Effector CD4-positive, alpha-beta T cell (primary cell): ENCODE measurements around the gene CMC1.
"Not testable (repeated sequence)": the region's sequence is repeated elsewhere in the genome, so short reads cannot be mapped to it uniquely, and the experiment has no call there.

Experiments used
- DNase-seq: peaks from one replicate; pipeline ENCODE4 v3.0.0-alpha.2; 2020
- total RNA-seq: gene quantifications from one replicate; lab custom pipeline; 2026; lab: John Stamatoyannopoulos, UW

CMC1 gene
- total RNA-seq: 8.6 reads per million, percentile 29 among the genes with 10 or more reads in this experiment

- DNase-seq: peak; percentile 84
Observed at GRCh38 chr3:28241221-28242160, at the start of gene CMC1. CMC1 (plus strand) TSS chr3:28241619; CDS start chr3:28241794, 175 bp downstream.

GRCh38 chr3:28198161-28198560, 43.3 kb upstream of the CMC1 start:
- no peak for DNase-seq

GRCh38 chr3:28198974-28199373, 42.4 kb upstream of the CMC1 start:
- no peak for DNase-seq

- DNase-seq: not testable (repeated sequence)
Observed at GRCh38 chr3:28199643-28200042, 41.8 kb upstream of the CMC1 start.

- not testable (repeated sequence) for DNase-seq
Observed at GRCh38 chr3:28200366-28200848, 41.0 kb upstream of the CMC1 start.

GRCh38 chr3:28206479-28206878, 34.9 kb upstream of the CMC1 start:
- DNase-seq: no peak

- DNase-seq: no peak
Observed at GRCh38 chr3:28207000-28207733, 34.3 kb upstream of the CMC1 start.

GRCh38 chr3:28210968-28211713, 30.3 kb upstream of the CMC1 start:
- no peak for DNase-seq

- no peak for DNase-seq
Observed at GRCh38 chr3:28212681-28213080, 28.7 kb upstream of the CMC1 start.

- no peak for DNase-seq
Observed at GRCh38 chr3:28215407-28215806, 26.0 kb upstream of the CMC1 start.

GRCh38 chr3:28218071-28218916, 23.1 kb upstream of the CMC1 start:
- DNase-seq: no peak

- DNase-seq: no peak
Observed at GRCh38 chr3:28218917-28219198, 22.6 kb upstream of the CMC1 start.

GRCh38 chr3:28224430-28224829, 17.0 kb upstream of the CMC1 start:
- no peak for DNase-seq

- DNase-seq: no peak
Observed at GRCh38 chr3:28226020-28226419, 15.4 kb upstream of the CMC1 start.

GRCh38 chr3:28228623-28229022, 12.8 kb upstream of the CMC1 start:
- DNase-seq: no peak

GRCh38 chr3:28232659-28233058, 8.8 kb upstream of the CMC1 start:
- DNase-seq: no peak

GRCh38 chr3:28234454-28234853, 7.0 kb upstream of the CMC1 start:
- DNase-seq: no peak

GRCh38 chr3:28239108-28239507, 2.3 kb upstream of the CMC1 start:
- no peak for DNase-seq

- DNase-seq: no peak
Observed at GRCh38 chr3:28240441-28240840, 978 bp upstream of the CMC1 start.

GRCh38 chr3:28242519-28242918, 1.1 kb downstream of the CMC1 start:
- no peak for DNase-seq

- DNase-seq: no peak
Observed at GRCh38 chr3:28243424-28244106, 2.1 kb downstream of the CMC1 start.

GRCh38 chr3:28244491-28244890, 3.1 kb downstream of the CMC1 start:
- no peak for DNase-seq
